ENCODE data around the gene GGCT.
"Not testable (repeated sequence)": the region's sequence is repeated elsewhere in the genome, so short reads cannot be mapped to it uniquely, and the experiment has no call there.

Gene GGCT, protein sequence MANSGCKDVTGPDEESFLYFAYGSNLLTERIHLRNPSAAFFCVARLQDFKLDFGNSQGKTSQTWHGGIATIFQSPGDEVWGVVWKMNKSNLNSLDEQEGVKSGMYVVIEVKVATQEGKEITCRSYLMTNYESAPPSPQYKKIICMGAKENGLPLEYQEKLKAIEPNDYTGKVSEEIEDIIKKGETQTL

DNA sequence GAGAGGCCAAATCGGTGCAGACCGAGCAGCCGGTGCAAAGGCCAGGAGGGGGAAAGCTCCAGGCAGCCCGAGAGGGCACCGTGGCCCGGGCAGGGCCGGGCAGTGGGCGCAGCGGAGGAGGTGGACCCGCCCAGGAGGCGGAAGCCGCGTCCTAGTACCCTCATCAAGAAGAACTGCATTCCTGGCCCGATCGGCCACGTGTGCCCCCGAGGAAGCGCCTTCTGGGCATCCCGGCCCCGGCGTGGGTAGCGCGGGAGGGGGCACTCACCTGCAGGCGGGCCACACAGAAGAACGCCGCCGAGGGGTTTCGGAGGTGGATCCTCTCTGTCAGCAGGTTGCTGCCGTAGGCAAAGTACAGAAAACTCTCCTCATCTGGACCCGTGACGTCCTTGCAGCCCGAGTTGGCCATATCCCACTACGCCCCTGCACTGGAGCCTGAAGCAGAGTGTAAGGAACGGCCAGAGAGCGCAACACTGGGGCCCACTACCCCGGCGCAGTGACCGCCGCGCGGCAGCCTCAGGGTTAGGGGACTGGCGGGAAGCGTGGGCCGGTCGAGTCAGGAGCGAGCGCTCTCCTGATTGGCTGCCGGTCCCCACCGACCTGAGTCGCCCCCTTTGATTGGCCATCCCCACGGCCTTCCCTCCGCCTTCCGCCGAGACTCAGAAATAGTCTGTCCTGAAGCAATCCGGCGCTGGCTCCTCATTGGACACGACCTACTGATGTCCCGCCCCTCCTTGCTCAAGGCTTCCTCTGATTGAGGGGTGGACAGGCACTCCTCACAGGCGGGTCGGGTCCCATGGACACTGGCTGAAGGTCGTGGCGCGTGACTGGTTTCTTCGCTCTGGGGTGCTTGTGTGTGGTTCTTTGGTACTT is at the start of gene GGCT:
GGCT (minus strand) TSS at position 529 of the 873 bp plus-strand sequence; CDS start at position 409, 120 bp downstream.
- FAIRE-seq = no peak

GRCh38 chr7:30553546-30553945 is 48.9 kb upstream of the GGCT start:
- FAIRE-seq = no peak

- no peak for FAIRE-seq
Observed at GRCh38 chr7:30553141-30553540, 48.5 kb upstream of the GGCT start.

GRCh38 chr7:30552330-30552729 is 47.7 kb upstream of the GGCT start:
- FAIRE-seq = no peak

GRCh38 chr7:30549931-30550493 is 45.4 kb upstream of the GGCT start:
- FAIRE-seq = no peak

GRCh38 chr7:30548845-30549244 is 44.2 kb upstream of the GGCT start:
- peak; percentile 45 for FAIRE-seq

GRCh38 chr7:30546596-30546995 is 42.0 kb upstream of the GGCT start:
- FAIRE-seq = no peak

- FAIRE-seq = no peak
Observed at GRCh38 chr7:30545791-30546555, 41.3 kb upstream of the GGCT start.

DNA sequence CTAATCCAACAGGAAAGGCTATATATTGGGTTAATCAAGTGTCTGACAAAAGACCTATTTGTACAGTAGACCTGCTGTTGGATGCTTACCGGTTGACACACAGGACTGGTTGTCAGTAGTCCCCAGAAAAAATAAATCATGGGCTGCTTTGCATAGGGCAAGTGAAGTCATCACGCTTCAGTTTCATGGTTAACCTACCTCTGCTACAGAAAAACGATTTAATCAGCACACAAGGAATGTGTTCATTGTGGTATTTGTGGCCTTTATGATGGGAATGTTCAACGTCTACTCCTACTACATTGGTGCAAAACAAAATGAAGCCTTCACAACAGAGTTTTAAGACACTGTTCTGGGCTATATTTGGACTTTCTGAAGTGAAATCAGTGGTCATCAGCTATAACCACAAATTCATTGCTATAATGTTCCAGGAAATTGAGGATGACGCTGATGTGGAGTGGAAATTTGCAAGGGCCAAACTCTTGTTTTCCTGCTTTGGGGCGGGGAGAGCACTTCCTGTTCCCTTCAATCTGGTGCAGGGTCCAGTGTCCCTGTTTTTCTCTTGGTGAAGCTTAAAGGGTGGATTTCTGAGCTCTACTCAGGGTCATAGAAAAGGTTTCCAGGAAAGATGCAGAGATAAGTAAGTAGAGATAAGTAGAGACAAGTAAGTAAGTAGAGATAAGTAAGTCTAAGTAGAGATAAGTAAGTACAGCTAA is 39.3 kb upstream of the GGCT start:
- FAIRE-seq = no peak

DNA sequence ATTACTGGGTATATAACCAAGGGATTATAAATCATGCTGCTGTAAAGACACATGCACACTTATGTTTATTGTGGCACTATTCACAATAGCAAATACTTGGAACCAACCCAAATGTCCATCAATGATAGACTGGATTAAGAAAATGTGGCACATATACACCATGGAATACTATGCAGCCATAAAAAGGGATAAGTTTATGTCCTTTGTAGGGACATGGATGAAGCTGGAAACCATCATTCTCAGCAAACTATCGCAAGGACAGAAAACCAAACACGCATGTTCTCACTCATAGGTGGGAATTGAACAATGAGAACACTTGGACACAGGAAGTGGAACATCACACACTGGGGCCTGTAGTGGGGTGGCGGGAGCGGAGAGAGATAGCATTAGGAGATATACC is 38.5 kb upstream of the GGCT start:
- FAIRE-seq = not testable (repeated sequence)

- FAIRE-seq = no peak
Observed at GRCh38 chr7:30533886-30534285, 29.3 kb upstream of the GGCT start.

DNA sequence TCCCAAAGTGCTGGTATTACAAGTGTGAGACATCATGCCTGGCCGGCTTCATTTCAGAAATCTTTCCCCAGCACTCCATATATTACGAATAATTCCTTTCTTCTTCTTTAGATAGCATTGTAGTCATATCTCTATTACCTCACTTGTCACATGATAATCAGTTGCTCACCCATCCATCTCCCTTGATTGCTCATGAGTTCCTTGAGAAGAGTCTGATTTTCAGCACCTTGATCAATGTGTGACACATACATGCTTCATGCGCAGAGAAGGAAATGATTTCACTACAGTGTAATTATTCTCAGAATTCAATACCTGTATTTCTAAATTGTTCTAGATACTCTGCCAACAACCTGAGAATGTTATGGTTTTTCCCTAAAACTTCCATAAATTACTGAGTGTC is 26.7 kb upstream of the GGCT start:
- FAIRE-seq = no peak

DNA sequence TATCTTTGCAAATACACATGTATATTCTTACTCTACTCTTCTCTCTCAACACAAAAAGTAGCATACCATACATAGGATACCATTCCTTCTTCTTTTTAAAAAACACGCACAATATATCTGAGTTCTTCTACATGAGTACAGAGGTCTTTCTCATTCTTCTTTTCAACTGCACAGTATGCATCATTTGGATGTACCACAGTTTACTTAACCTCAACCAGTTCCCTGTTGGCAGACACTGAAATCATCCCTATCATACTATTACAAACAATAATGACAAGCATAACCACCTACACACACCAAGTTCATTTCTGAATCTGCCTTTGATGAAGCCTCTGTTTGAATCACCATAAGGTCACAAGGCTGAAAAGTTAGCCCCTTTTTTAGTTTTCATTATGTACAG is 25.7 kb upstream of the GGCT start:
- no peak for FAIRE-seq

GRCh38 chr7:30528779-30529178 is 24.1 kb upstream of the GGCT start:
- FAIRE-seq = no peak

DNA sequence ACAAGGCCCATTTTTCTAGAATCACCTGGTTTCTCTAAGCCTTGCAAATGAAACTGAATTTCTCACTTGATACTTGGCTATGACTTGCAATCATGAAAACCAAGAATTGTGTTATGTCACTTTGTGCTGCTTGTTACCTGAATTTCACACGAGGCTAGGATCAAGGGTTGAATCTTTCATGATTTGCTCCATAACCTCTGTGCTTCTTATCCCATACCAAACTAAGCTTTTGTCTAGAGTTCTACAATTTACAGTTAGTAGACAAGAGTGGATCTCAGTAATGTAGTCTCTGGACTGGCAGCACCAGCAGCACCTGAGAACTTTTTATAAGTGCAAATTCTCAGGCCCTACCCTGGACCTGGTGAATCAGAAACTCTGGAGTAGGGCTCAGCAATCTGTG is 22.7 kb upstream of the GGCT start:
- FAIRE-seq = not testable (repeated sequence)

DNA sequence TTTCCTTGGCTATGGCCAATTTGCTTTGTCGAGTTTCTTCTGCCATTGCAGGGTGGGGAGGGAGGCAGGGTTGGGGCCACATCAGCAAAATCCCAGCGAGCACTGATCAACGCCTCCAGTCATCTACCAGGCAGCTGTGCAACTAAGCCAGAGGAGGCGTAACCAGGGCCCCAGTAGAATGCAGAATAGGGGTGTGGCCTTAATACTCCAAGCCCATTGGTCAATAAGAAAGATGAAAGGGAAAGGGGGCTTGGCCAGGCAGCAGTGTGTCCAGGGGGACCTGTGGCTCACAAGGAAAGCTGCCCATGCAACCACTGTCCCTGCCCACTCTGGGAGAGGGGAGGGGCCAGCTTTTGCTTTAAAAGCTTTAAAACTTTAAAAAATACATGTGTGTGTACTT is 21.5 kb upstream of the GGCT start:
- no peak for FAIRE-seq

DNA sequence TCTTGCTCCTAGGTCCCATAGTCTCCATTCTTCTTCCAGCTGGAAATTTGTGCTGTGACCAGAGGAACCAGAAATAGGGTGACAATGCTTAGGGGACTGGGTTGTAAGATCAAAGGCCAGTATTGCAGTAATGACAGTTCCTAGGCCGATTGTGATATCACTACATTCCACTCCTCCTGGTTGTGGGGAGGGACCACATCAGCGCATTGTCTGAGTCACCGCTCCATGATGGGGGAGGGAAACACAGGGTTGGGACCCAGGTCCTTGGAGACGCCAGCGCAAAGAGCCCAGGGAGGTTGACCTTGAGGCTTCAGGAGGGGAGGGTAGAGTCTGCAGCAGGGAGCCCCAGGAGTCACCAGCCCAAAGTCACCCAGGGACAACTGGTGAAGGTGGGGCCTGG is 20.8 kb upstream of the GGCT start:
- FAIRE-seq = no peak

GRCh38 chr7:30524545-30524944 is 19.9 kb upstream of the GGCT start:
- FAIRE-seq = no peak

DNA sequence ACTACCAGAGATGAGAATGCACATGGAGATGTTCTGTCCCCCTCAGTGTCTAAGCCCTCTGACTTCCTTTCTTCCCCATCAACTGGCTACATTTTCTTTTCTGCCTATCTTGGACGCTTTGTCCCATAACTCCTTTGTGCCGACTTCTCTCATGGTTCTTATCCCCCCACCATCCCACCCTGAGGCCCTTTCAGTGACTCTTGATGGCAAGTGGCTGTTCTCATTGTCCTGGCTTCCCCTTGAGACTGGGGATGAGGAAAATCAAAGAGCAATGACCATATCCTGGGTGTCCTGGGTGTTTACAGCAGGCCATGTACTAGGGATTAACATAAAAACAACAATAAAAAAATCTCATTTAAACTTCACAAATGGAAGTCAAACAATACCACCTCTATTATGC is 18.8 kb upstream of the GGCT start:
- FAIRE-seq = no peak

DNA sequence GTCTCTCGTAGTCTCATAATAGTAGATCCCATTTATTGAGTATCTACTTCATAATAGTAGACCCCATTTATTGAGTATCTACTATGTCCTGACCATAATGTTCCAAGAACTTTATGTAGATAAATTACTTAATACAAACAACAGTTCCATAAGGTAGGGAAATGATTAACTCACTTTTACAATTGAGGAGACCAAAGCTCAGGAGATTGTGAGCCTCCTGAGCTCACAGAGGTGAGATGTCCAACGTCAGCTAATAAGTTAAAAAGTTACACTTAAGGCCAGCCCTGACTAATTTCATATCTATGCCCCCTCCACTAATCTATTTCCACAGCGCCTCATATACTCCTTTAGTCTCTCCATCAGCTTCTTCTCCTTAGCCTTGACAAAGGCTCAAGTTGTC is 17.5 kb upstream of the GGCT start:
- FAIRE-seq = no peak

DNA sequence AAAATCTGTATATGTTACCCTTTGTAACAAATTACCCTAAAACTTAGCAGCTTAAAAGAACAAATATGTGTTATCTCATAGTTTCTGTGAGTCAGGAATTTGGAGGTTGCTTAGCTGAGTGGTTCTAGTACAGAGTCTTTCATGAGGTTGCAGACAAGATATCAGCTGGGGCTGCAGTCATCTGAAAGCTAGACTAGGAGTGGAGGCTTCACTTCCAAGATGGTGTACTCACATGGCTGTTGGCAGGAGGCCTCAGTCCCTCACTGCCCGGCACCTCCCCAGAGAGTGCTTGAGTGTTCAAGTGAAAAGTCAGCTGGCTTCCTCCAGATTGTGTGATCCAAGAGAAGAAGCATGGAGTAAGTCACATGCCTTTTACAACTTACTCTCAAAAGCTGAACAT is 16.9 kb upstream of the GGCT start:
- FAIRE-seq = no peak

DNA sequence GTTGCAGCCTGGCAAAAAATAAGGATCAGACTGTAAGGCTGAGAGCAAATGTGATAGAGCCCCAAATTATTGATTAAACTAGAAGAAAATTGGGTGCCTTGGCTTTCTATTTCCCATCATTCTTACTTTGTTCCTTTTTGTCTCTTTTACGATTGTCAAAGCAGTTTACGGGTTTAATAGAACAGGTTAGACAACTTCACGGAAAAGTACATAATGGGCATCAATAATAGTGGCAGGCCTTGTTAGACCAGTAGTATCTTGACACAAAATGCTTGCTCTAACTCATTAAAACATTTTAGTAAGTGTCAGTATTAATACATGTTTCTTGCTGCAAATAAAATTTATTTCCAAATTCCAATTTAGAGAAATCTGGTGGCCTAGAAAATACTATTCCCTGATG is 14.5 kb upstream of the GGCT start:
- FAIRE-seq = no peak

- FAIRE-seq = no peak
Observed at GRCh38 chr7:30515761-30516160, 11.1 kb upstream of the GGCT start.
